ENCODE measurements around the gene LTBP4.

The LTBP4 gene

DNA sequence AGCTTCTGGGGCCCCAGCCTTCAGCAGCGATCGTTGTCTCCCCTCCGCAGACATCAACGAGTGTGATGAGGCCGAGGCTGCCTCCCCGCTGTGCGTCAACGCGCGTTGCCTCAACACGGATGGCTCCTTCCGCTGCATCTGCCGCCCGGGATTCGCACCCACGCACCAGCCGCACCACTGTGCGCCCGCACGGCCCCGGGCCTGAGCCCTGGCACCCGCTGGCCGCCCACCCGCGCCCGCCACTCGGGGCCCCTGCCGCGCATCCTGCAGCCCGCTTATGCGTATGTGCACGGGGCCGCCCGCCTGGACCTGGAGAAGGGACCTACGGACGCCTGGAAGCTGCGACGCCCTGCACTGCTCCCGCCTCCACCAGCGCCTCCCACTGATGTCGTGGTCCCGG, 28.2 kb downstream of the LTBP4 start:
- Histone ChIP-seq H3K4me3 (ENCODE audit: insufficient read depth in 1 of 2, low read depth in 1 of 2, low read length in 2 of 2) (no peak overlapping the region), H3K4ac (ENCODE audit: low read depth in 1 of 2, low read length in 2 of 2) (no peak overlapping the region), H3K9me3 (ENCODE audit: control insufficient read depth, low read length) (no peaks in the 10 kb centered on the region), H3K14ac (ENCODE audit: low read length in 2 of 2) (no peak overlapping the region), H3K9ac (ENCODE audit: low read length) (no peak overlapping the region), H4K8ac (ENCODE audit: low read length) (no peak overlapping the region), H3K27me3 (ENCODE audit: control insufficient read depth in 1 of 2, insufficient read depth in 1 of 2, low read length in 2 of 2) (no peaks in the 10 kb centered on the region), H3K18ac (ENCODE audit: low read depth in 1 of 2, low read length in 2 of 2) (no peak overlapping the region), H2BK15ac (ENCODE audit: low read depth, poor library complexity, severe bottlenecking) (no peak overlapping the region), H3K23ac (ENCODE audit: low read length in 2 of 2) (no peak overlapping the region), H2AFZ (ENCODE audit: low read depth, low read length) (no peak overlapping the region), H4K91ac (ENCODE audit: low read length) (no peak overlapping the region), H2BK120ac (ENCODE audit: low read depth, low read length) (no peak overlapping the region), H3K36me3 (ENCODE audit: control insufficient read depth in 1 of 2, insufficient read depth in 2 of 2, low read depth in 1 of 2, low read length in 2 of 2) (peaks cover 17 to 37% of the 10 kb centered on the region in 2 experiments), H2AK5ac (ENCODE audit: low read length, severe bottlenecking) (no peak overlapping the region), H2BK12ac (ENCODE audit: low read length in 2 of 2) (no peak overlapping the region), H3K27ac (ENCODE audit: low read length, poor library complexity, severe bottlenecking) (no peak overlapping the region), H2BK5ac (ENCODE audit: low read depth, low read length, poor library complexity, severe bottlenecking) (no peak overlapping the region), H3K4me2 (ENCODE audit: low read length, poor library complexity, severe bottlenecking) (no peak overlapping the region), H3K79me1 (replicated peaks; ENCODE audit: low read length, poor library complexity, severe bottlenecking) (no peaks in the 10 kb centered on the region), H3K4me1 (ENCODE audit: control insufficient read depth, insufficient read depth, low read depth, low read length) (peaks cover 18% of the 10 kb centered on the region)
- DNase-seq, result no peak
- WGBS, result 97% methylated on average over 42 of the region's 42 CpGs

DNA sequence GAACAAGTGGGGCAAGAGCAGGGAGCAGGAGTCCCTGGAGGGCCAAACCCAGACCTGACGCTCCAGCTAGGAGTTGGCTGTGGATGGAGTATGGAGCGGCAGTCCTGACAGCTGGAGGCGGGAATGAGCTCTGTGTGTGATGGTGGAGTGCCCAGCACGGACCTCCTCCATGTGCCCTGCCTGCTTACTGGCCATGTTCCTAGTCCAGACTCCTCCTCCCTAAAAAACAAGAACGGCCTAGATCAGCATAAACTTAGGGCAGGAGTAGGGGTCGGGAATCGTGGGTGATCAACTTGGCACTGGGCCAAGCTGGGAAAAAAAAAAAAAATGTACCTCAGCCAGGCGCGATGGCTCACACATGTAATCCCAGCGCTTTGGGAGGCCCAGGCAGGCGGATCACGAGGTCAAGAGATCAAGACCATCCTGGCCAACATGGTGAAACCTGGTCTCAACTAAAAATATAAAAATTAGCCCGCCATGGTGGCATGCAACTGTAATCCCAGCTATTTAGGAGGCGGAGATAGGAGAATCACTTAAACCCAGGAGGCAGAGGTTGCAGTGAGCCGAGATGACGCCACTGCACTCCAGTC, 29.5 kb downstream of the LTBP4 start:
- no peak overlapping the region for H3K23ac ChIP-seq (ENCODE audit: low read length in 2 of 2)
- H3K27ac ChIP-seq (ENCODE audit: low read length, poor library complexity, severe bottlenecking), result no peak overlapping the region
- peaks cover 13 to 33% of the 10 kb centered on the region in 2 experiments for H3K36me3 ChIP-seq (ENCODE audit: control insufficient read depth in 1 of 2, insufficient read depth in 2 of 2, low read depth in 1 of 2, low read length in 2 of 2)
- no peak overlapping the region for H3K4ac ChIP-seq (ENCODE audit: low read depth in 1 of 2, low read length in 2 of 2)
- H2BK15ac ChIP-seq (ENCODE audit: low read depth, poor library complexity, severe bottlenecking), result no peak overlapping the region
- peak overlapping the region in 1 of 2 experiments; percentile 5 for H3K18ac ChIP-seq (ENCODE audit: low read depth in 1 of 2, low read length in 2 of 2)
- H3K4me2 ChIP-seq (ENCODE audit: low read length, poor library complexity, severe bottlenecking), result no peak overlapping the region
- no peak overlapping the region for H3K4me3 ChIP-seq (ENCODE audit: insufficient read depth in 1 of 2, low read depth in 1 of 2, low read length in 2 of 2)
- H4K8ac ChIP-seq (ENCODE audit: low read length), result peak overlapping the region; percentile 39
- peaks cover 17% of the 10 kb centered on the region for H3K4me1 ChIP-seq (ENCODE audit: control insufficient read depth, insufficient read depth, low read depth, low read length)
- H2BK120ac ChIP-seq (ENCODE audit: low read depth, low read length), result no peak overlapping the region
- H2BK12ac ChIP-seq (ENCODE audit: low read length in 2 of 2), result peak overlapping the region in 1 of 2 experiments; percentile 70
- 92% methylated on average over 13 of the region's 16 CpGs for WGBS
- no peak overlapping the region for H2AFZ ChIP-seq (ENCODE audit: low read depth, low read length)
- H3K27me3 ChIP-seq (ENCODE audit: control insufficient read depth in 1 of 2, insufficient read depth in 1 of 2, low read length in 2 of 2), result peaks cover 4 to 6% of the 10 kb centered on the region in 2 experiments
- no peak overlapping the region for H3K9ac ChIP-seq (ENCODE audit: low read length)
- no peak overlapping the region for H2BK5ac ChIP-seq (ENCODE audit: low read depth, low read length, poor library complexity, severe bottlenecking)
- DNase-seq, result no peak
- no peak overlapping the region for H2AK5ac ChIP-seq (ENCODE audit: low read length, severe bottlenecking)
- no peak overlapping the region for H3K14ac ChIP-seq (ENCODE audit: low read length in 2 of 2)
- no peak overlapping the region for H4K91ac ChIP-seq (ENCODE audit: low read length)
- no peaks in the 10 kb centered on the region for H3K9me3 ChIP-seq (ENCODE audit: control insufficient read depth, low read length)
- H3K79me1 ChIP-seq (replicated peaks; ENCODE audit: low read length, poor library complexity, severe bottlenecking), result no peaks in the 10 kb centered on the region

DNA sequence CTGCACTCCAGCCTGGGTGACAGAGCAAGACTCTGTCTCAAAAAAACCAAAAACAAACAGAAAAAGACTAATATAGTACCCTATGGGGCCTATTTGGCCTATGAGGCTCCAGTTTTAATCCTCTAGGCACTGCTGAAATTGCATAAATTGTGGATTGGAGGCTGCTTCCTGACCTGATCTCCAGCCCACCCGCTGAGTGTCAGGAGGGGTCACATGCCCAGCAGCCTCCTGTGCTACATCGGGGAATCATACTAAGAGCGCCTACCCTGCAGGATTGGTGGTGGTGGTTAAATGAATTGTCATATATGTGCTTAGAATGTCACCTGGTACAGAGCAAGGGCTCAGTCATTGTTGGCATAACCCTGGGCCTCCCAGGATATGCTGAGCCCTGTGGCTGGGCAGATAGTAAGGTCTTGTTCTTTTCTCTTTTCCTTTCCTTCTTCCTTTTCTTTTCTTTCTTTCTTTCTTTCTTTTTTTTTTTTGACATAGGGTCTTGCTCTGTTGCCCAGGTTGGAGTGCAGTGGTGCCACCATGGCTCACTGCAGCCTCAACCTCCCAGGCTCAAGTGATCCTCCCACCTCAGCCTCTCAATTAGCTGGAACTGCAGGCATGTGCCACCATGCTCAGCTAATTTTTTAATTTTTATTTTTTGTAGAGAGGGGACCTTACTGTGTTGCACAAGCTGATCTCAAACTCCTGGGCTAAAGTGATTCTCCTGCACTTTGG, 31.3 kb downstream of the LTBP4 start:
- WGBS, result 41% methylated on average over 3 of the region's 3 CpGs
- Histone ChIP-seq H3K9me3 (ENCODE audit: control insufficient read depth, low read length) (no peaks in the 10 kb centered on the region), H3K36me3 (ENCODE audit: control insufficient read depth in 1 of 2, insufficient read depth in 2 of 2, low read depth in 1 of 2, low read length in 2 of 2) (peaks cover 5 to 16% of the 10 kb centered on the region in 2 experiments), H2BK120ac (ENCODE audit: low read depth, low read length) (no peak overlapping the region), H2BK5ac (ENCODE audit: low read depth, low read length, poor library complexity, severe bottlenecking) (no peak overlapping the region), H3K4ac (ENCODE audit: low read depth in 1 of 2, low read length in 2 of 2) (peak overlapping the region in 1 of 2 experiments; percentile 53), H3K4me2 (ENCODE audit: low read length, poor library complexity, severe bottlenecking) (no peak overlapping the region), H2AK5ac (ENCODE audit: low read length, severe bottlenecking) (no peak overlapping the region), H3K14ac (ENCODE audit: low read length in 2 of 2) (no peak overlapping the region), H2BK15ac (ENCODE audit: low read depth, poor library complexity, severe bottlenecking) (no peak overlapping the region), H2BK12ac (ENCODE audit: low read length in 2 of 2) (peak overlapping the region in 1 of 2 experiments; percentile 18), H4K8ac (ENCODE audit: low read length) (no peak overlapping the region), H3K9ac (ENCODE audit: low read length) (peak overlapping the region; percentile 5), H3K4me1 (ENCODE audit: control insufficient read depth, insufficient read depth, low read depth, low read length) (peaks cover 14% of the 10 kb centered on the region), H2AFZ (ENCODE audit: low read depth, low read length) (no peak overlapping the region), H3K27me3 (ENCODE audit: control insufficient read depth in 1 of 2, insufficient read depth in 1 of 2, low read length in 2 of 2) (peaks cover 4 to 11% of the 10 kb centered on the region in 2 experiments), H3K79me1 (replicated peaks; ENCODE audit: low read length, poor library complexity, severe bottlenecking) (no peaks in the 10 kb centered on the region), H3K23ac (ENCODE audit: low read length in 2 of 2) (peak overlapping the region in 1 of 2 experiments; percentile 43), H4K91ac (ENCODE audit: low read length) (no peak overlapping the region), H3K18ac (ENCODE audit: low read depth in 1 of 2, low read length in 2 of 2) (peak overlapping the region in 1 of 2 experiments; percentile 32), H3K27ac (ENCODE audit: low read length, poor library complexity, severe bottlenecking) (no peak overlapping the region), H3K4me3 (ENCODE audit: insufficient read depth in 1 of 2, low read depth in 1 of 2, low read length in 2 of 2) (no peak overlapping the region)
- no peak for DNase-seq

DNA sequence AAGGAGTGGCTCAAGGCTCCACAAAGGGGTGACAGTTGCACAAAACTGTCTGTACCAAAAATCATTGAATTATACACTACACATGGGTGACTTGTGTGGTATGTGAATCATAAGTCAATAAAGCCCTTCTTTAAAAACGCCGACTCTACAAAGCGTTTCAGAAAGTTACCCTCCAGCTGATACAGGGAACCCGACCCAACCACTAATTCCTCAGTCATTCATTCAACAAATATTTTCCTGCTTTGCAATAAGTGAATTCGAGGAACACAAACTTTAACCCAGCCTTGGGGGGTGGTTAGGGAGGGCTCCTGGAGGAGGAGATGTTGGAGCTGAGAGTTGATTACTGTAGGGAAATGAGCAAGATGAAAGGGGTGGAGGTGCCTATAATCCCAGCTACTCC, 32.0 kb downstream of the LTBP4 start:
- no peak overlapping the region for H2BK15ac ChIP-seq (ENCODE audit: low read depth, poor library complexity, severe bottlenecking)
- peak overlapping the region; percentile 25 for H3K27ac ChIP-seq (ENCODE audit: low read length, poor library complexity, severe bottlenecking)
- H3K23ac ChIP-seq (ENCODE audit: low read length in 2 of 2), result peak overlapping the region in 1 of 2 experiments; percentile 43
- H3K4me2 ChIP-seq (ENCODE audit: low read length, poor library complexity, severe bottlenecking), result no peak overlapping the region
- H2BK12ac ChIP-seq (ENCODE audit: low read length in 2 of 2), result peak overlapping the region; percentile 9 to 21
- no peak for DNase-seq
- H4K91ac ChIP-seq (ENCODE audit: low read length), result peak overlapping the region; percentile 25
- no peak overlapping the region for H2BK5ac ChIP-seq (ENCODE audit: low read depth, low read length, poor library complexity, severe bottlenecking)
- no peak overlapping the region for H2AFZ ChIP-seq (ENCODE audit: low read depth, low read length)
- peaks cover 13% of the 10 kb centered on the region for H3K4me1 ChIP-seq (ENCODE audit: control insufficient read depth, insufficient read depth, low read depth, low read length)
- H3K9me3 ChIP-seq (ENCODE audit: control insufficient read depth, low read length), result no peaks in the 10 kb centered on the region
- H3K14ac ChIP-seq (ENCODE audit: low read length in 2 of 2), result no peak overlapping the region
- WGBS, result 83% methylated on average over 4 of the region's 5 CpGs
- H3K36me3 ChIP-seq (ENCODE audit: control insufficient read depth in 1 of 2, insufficient read depth in 2 of 2, low read depth in 1 of 2, low read length in 2 of 2), result peaks cover 3 to 11% of the 10 kb centered on the region in 2 experiments
- no peak overlapping the region for H3K4me3 ChIP-seq (ENCODE audit: insufficient read depth in 1 of 2, low read depth in 1 of 2, low read length in 2 of 2)
- H3K79me1 ChIP-seq (replicated peaks; ENCODE audit: low read length, poor library complexity, severe bottlenecking), result no peaks in the 10 kb centered on the region
- no peak overlapping the region for H4K8ac ChIP-seq (ENCODE audit: low read length)
- H2AK5ac ChIP-seq (ENCODE audit: low read length, severe bottlenecking), result no peak overlapping the region
- peak overlapping the region in 1 of 2 experiments; percentile 53 for H3K4ac ChIP-seq (ENCODE audit: low read depth in 1 of 2, low read length in 2 of 2)
- H3K18ac ChIP-seq (ENCODE audit: low read depth in 1 of 2, low read length in 2 of 2), result no peak overlapping the region
- no peak overlapping the region for H2BK120ac ChIP-seq (ENCODE audit: low read depth, low read length)
- H3K9ac ChIP-seq (ENCODE audit: low read length), result peak overlapping the region; percentile 5
- H3K27me3 ChIP-seq (ENCODE audit: control insufficient read depth in 1 of 2, insufficient read depth in 1 of 2, low read length in 2 of 2), result peaks cover 4 to 11% of the 10 kb centered on the region in 2 experiments
